GM13977 (cell line): Measurements from ENCODE around the gene TMEM181.
"Not testable (repeated sequence)": the region's sequence is repeated elsewhere in the genome, so short reads cannot be mapped to it uniquely, and the experiment has no call there.

ENCODE experiments used
- DNase-seq: peaks from one replicate; pipeline ENCODE4 v3.0.0; 2012; ENCODE audit warnings: low spot score
- in situ Hi-C: fragments of 300-500 bp; cut with MboI; formaldehyde crosslinking; loops from one replicate; pipeline ENCODE4 v1.12.0; 2022; ENCODE audit warnings: low sequenced_read_pairs, low pct_unique_long_range_greater_than_20kb, mixed read lengths, inconsistent platforms; ENCODE audit not compliant: unreplicated experiment
- TF ChIP-seq, protein P1 (sequence below): IDR thresholded peaks from 2 replicates; pipeline ENCODE4 v1.5.1; 2012; ENCODE audit warnings: mild to moderate bottlenecking, control low read depth; ENCODE audit not compliant: insufficient read depth; ENCODE audit errors: extremely low read depth, missing control alignments

Gene TMEM181

DNA sequence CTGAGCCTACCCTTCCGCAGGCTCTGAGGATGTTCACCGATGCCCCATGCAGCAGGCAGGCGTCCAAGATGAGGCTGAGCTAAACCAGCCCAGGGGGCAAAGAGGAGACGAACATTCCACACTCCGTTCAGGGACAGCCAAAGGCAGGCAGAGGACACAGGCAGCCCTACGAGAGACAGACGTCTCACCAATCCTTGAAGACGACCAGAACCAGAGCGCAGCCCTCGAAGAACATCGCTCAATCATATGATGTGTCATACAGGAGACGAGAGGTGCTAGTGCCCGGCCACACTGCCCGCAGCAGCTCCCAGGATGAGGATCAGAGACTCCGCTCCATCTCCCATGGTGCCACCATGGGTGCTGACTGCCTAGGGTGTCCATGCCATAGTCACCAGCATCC is 35.6 kb upstream of the TMEM181 start:
- no peak for DNase-seq
- TF ChIP-seq, protein P1, sequence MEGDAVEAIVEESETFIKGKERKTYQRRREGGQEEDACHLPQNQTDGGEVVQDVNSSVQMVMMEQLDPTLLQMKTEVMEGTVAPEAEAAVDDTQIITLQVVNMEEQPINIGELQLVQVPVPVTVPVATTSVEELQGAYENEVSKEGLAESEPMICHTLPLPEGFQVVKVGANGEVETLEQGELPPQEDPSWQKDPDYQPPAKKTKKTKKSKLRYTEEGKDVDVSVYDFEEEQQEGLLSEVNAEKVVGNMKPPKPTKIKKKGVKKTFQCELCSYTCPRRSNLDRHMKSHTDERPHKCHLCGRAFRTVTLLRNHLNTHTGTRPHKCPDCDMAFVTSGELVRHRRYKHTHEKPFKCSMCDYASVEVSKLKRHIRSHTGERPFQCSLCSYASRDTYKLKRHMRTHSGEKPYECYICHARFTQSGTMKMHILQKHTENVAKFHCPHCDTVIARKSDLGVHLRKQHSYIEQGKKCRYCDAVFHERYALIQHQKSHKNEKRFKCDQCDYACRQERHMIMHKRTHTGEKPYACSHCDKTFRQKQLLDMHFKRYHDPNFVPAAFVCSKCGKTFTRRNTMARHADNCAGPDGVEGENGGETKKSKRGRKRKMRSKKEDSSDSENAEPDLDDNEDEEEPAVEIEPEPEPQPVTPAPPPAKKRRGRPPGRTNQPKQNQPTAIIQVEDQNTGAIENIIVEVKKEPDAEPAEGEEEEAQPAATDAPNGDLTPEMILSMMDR = no peak
- in situ Hi-C loops = loop anchor here (10.0 kb wide), 1 partner anchor 300 kb away; no protein-coding TSS in a partner anchor

DNA sequence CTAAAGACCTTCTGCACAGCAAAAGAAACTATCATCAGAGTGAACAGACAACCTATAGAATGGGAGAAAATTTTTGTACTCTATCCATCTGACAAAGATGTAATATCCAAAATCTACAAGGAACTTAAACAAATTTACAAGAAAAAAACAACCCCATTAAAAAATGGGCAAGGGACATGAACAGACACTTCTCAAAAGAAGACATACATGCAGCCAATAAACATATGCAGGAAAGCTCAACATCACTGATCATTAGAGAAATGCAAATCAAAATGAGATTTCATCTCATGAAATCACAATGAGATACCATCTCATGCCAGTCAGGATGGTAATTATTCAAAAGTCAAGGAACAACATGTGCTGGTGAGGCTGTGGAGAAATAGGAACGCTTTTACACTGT is 32.0 kb upstream of the TMEM181 start:
- in situ Hi-C loops = loop anchor here (10.0 kb wide), 1 partner anchor 303 kb away; no protein-coding TSS in a partner anchor
- not testable (repeated sequence) for DNase-seq

GRCh38 chr6:158528826-158529225 is 31.1 kb upstream of the TMEM181 start:
- TF ChIP-seq, protein P1 = no peak

GRCh38 chr6:158529629-158530028 is 30.3 kb upstream of the TMEM181 start:
- TF ChIP-seq, protein P1 = no peak
- DNase-seq = no peak
- in situ Hi-C loops = loop anchor here (10.0 kb wide), 1 partner anchor 305 kb away; no protein-coding TSS in a partner anchor

More at GRCh38 chr6:158528826-158529225, 31.1 kb upstream of the TMEM181 start:
- no peak for DNase-seq
- in situ Hi-C loops = loop anchor here (10.0 kb wide), 1 partner anchor 304 kb away; no protein-coding TSS in a partner anchor

GRCh38 chr6:158531566-158531965 is 28.3 kb upstream of the TMEM181 start:
- TF ChIP-seq, protein P1 = no peak
- in situ Hi-C loops = no loop called here
- no peak for DNase-seq

DNA sequence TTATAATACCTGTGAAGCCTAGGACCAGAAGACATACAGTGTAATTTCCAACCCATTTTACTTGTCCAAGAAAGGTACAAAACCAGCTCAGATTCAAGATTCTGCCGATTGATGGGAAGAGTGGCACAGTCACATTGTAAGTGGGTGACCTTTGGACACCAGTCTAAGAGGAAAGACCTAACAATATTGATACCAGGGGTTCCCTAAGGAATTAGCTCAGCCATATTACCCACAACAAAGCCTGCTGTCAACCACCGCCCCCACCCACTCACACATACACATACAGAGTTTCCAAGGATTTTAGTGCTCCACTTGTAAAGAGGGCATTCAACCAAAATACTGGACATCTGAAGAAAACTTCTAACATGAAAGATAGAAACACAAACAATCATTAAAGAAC is 27.9 kb upstream of the TMEM181 start:
- TF ChIP-seq, protein P1 = no peak

GRCh38 chr6:158536084-158536890 is 23.6 kb upstream of the TMEM181 start:
- in situ Hi-C loops = no loop called here
- TF ChIP-seq, protein P1 = no peak
- DNase-seq = peak; percentile 87

More for the DNA sequence above, 27.9 kb upstream of the TMEM181 start:
- in situ Hi-C loops = no loop called here
- DNase-seq = no peak
